Endodermal cell (in vitro differentiated cells): ENCODE data around the gene SPATA25. TPM values are rescaled to one million over a fixed set of nuclear protein-coding genes. Genes with fewer than 3 reads are reported as not detected.

Experiments
- DNase-seq: peaks from one replicate; pipeline ENCODE4 v3.0.0-alpha.2; 2017
- H3K27ac ChIP-seq: 2 replicates; pipeline ENCODE4 v1.5.1; 2013; ENCODE audit warnings: mild to moderate bottlenecking, low read depth, low read length, moderate library complexity
- H3K27me3 ChIP-seq: 2 replicates; pipeline ENCODE4 v1.6.1; 2013; ENCODE audit warnings: mild to moderate bottlenecking, low read length, moderate library complexity; ENCODE audit not compliant: insufficient read depth, control insufficient read depth, poor library complexity, severe bottlenecking
- H3K36me3 ChIP-seq: 2 replicates; pipeline ENCODE4 v1.7.0; 2013; ENCODE audit warnings: mild to moderate bottlenecking, low read length, moderate library complexity; ENCODE audit not compliant: control insufficient read depth, insufficient read depth
- H3K4me1 ChIP-seq: one replicate; pipeline ENCODE4 v1.7.0; 2013; ENCODE audit warnings: low read length; ENCODE audit not compliant: control insufficient read depth, insufficient read depth
- H3K4me3 ChIP-seq: 2 replicates; pipeline ENCODE4 v1.5.1; 2013; ENCODE audit warnings: mild to moderate bottlenecking, low read length, moderate library complexity
- H3K9ac ChIP-seq: 2 replicates; pipeline ENCODE4 v1.6.1; 2013; ENCODE audit warnings: mild to moderate bottlenecking, low read length, moderate library complexity; ENCODE audit not compliant: poor library complexity, severe bottlenecking; ENCODE audit errors: extremely low read depth
- H3K9me3 ChIP-seq: 2 replicates; pipeline ENCODE4 v1.6.1; 2013; ENCODE audit warnings: mild to moderate bottlenecking, low read length, moderate library complexity; ENCODE audit not compliant: control insufficient read depth
- H3K27ac Mint-ChIP-seq: 2 replicates; pipeline ENCODE4 v1.8.0; 2020; ENCODE audit warnings: mixed read lengths
- H3K27me3 Mint-ChIP-seq: 2 replicates; pipeline ENCODE4 v1.8.0; 2021; ENCODE audit warnings: mild to moderate bottlenecking, mixed read lengths; ENCODE audit not compliant: insufficient read depth
- H3K36me3 Mint-ChIP-seq: 2 replicates; pipeline ENCODE4 v1.8.0; 2020; ENCODE audit warnings: low read depth, mixed read lengths
- H3K4me1 Mint-ChIP-seq: 2 replicates; pipeline ENCODE4 v1.8.0; 2020; ENCODE audit warnings: mixed read lengths
- H3K4me3 Mint-ChIP-seq: 2 replicates; pipeline ENCODE4 v1.8.0; 2020; ENCODE audit warnings: mild to moderate bottlenecking, moderate library complexity, mixed read lengths
- H3K9me3 Mint-ChIP-seq: 2 replicates; pipeline ENCODE4 v1.8.0; 2020; ENCODE audit warnings: mild to moderate bottlenecking, mixed read lengths
- WGBS, 2 experiments: methylation state at CpG; one replicate each; pipeline versions ENCODE4 v1.1.5 to v1.1.7; 2013; ENCODE audit warnings: missing lambda C conversion rate in 2 of 2, mixed read lengths in 1 of 2; ENCODE audit not compliant: insufficient coverage in 1 of 2, insufficient read length in 1 of 2; 5-methylcytosine and 5-hydroxymethylcytosine counted together
- total RNA-seq, 2 donors: library from RNA; stranded (reverse); fragmentation: NEBNext Ultra II Directional in 1 of 2; extraction: Animal tissue kit (Norgen Biotek cat#: 25700) in 1 of 2; gene quantifications; 2 replicates in 1 of 2; 3 replicates in 1 of 2; pipeline ENCODE4 v1.2.1, GENCODE V29; 2021
- TF ChIP-seq, protein P1 (sequence below): fragments of 200-600 bp; sonication (generic); conservative IDR thresholded peaks from 2 replicates; pipeline ENCODE4 v1.5.0; 2021; ENCODE audit warnings: antibody characterized with exemption, mild to moderate bottlenecking

SPATA25 gene
- total RNA-seq, 2 donors from 2014 or later: 2.2 to 2.6 TPM

DNA sequence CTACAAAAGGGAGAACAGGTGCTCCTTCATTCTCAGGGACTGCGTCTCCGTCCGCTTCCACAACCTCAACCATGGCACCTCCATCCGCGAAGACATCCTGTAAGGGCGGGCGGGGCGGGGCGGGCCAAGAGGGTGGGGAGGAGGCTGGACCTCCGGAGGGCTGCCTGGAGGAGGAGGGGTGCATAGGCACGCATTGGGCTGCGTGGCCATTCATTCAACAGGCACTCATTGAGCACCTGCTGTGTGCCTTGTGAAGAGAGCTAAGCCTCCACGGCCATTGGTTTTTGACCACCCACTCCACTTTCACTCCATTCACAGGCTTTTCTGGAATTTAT is 29.6 kb downstream of the SPATA25 start:
- Mint-ChIP-seq H3K4me1 (peaks cover 47% of the 10 kb centered on the region), H3K27me3 (no peaks in the 10 kb centered on the region), H3K9me3 (no peaks in the 10 kb centered on the region), H3K27ac (peak overlapping the region; percentile 91), H3K4me3 (peak overlapping the region; percentile 89), H3K36me3 (peaks cover 7% of the 10 kb centered on the region)
- TF ChIP-seq, protein P1, sequence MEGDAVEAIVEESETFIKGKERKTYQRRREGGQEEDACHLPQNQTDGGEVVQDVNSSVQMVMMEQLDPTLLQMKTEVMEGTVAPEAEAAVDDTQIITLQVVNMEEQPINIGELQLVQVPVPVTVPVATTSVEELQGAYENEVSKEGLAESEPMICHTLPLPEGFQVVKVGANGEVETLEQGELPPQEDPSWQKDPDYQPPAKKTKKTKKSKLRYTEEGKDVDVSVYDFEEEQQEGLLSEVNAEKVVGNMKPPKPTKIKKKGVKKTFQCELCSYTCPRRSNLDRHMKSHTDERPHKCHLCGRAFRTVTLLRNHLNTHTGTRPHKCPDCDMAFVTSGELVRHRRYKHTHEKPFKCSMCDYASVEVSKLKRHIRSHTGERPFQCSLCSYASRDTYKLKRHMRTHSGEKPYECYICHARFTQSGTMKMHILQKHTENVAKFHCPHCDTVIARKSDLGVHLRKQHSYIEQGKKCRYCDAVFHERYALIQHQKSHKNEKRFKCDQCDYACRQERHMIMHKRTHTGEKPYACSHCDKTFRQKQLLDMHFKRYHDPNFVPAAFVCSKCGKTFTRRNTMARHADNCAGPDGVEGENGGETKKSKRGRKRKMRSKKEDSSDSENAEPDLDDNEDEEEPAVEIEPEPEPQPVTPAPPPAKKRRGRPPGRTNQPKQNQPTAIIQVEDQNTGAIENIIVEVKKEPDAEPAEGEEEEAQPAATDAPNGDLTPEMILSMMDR: no peak
- Histone ChIP-seq H3K9me3 (no peaks in the 10 kb centered on the region), H3K27me3 (no peaks in the 10 kb centered on the region), H3K27ac (no peak overlapping the region), H3K4me3 (peak overlapping the region; percentile 92), H3K4me1 (peaks cover 6% of the 10 kb centered on the region), H3K36me3 (peaks cover 13% of the 10 kb centered on the region), H3K9ac (no peak overlapping the region)
- WGBS, 2 experiments: 13 to 40% methylated on average over 1 to 13 of the region's 13 CpGs
- peak; percentile 88 for DNase-seq

DNA sequence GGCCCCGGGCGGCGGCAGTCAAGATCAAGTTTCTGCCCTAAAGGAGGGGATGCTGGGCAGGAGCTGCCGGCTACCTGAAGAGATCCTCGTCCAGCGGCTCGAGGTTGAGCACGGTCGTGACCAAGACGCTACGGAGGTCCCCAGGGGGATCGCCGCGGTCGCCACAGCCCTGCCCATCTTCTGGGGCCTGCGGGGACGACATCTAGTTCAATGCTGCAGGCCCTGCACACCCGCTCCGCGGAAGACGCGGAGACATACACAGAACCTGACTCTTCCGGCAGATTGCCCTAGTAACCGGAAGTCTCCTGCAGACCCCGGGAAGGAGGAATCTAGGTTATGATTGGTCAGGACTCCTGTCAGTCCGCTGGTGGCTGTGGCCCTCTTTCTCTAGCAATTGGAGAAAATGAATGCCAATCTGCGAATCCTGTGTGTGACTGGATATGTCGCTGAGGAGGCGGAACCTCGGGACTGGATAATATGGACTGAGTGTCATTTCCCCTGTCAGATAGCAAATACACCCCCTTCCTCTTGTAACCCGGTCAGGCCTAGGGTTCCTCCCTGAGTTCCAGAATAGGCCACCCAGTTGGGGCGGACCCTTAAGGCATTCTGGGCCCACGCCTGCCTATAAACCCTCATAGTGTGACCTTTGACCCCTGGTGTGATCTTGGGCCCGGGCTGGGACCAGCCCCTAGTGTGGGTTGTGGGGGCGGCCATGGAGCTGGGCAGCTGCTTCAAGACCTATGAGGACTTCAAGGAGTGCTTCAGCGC is 30.1 kb downstream of the SPATA25 start, which contains the start of the genes ACOT8 and ZSWIM3:
TSS of gene ACOT8 (minus strand) at position 279 of the 768 bp plus-strand sequence. CDS start at position 202, 77 bp downstream.
TSS of gene ZSWIM3 (plus strand) at position 501 of the 768 bp plus-strand sequence. CDS start at position 713, 212 bp downstream.
- Histone ChIP-seq H3K27me3 (no peaks in the 10 kb centered on the region), H3K4me3 (peak within 1 kb of the TSS; percentile 92), H3K36me3 (peaks cover 16% of the 10 kb centered on the region), H3K4me1 (peaks cover 6% of the 10 kb centered on the region), H3K9ac (peak within 1 kb of the TSS; percentile 68), H3K9me3 (no peaks in the 10 kb centered on the region), H3K27ac (peak within 1 kb of the TSS; percentile 49)
- Mint-ChIP-seq H3K36me3 (peaks cover 9% of the 10 kb centered on the region), H3K9me3 (no peaks in the 10 kb centered on the region), H3K27me3 (no peaks in the 10 kb centered on the region), H3K4me3 (peak within 1 kb of the TSS; percentile 89), H3K4me1 (peaks cover 49% of the 10 kb centered on the region), H3K27ac (peak within 1 kb of the TSS; percentile 91)
- TF ChIP-seq, protein P1: no peak
- peak; percentile 99 for DNase-seq
- 0 to 1% methylated on average over 26 to 36 of the region's 36 CpGs for WGBS, 2 experiments

DNA sequence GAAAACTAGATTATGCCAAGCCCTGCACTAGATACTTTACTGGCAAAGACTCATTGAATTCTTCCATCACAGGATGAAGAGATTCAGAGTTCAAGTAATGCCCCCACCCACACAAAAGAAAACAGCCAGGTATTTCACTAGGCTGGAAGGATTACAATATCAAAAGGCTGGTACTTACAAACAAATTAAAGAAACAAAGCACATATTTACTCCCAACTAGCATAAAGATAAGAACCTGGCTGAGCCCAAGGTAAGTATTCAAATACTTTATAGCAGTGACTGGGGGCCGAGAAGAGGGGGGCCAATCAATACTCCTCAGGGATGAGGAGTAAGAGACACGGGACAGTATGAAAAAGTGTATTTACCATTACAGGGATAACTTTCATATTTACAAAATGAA is 33.9 kb downstream of the SPATA25 start:
- TF ChIP-seq, protein P1: no peak

More for the DNA sequence above, 33.9 kb downstream of the SPATA25 start:
- Mint-ChIP-seq H3K4me1 (peaks cover 35% of the 10 kb centered on the region), H3K4me3 (peak overlapping the region; percentile 36), H3K36me3 (peaks cover 36% of the 10 kb centered on the region), H3K9me3 (peaks cover 7% of the 10 kb centered on the region), H3K27me3 (no peaks in the 10 kb centered on the region), H3K27ac (peak overlapping the region; percentile 89)
- no peak overlapping the region for H3K27ac ChIP-seq
- WGBS, 2 experiments: 46% methylated on average over 1 of the region's 2 CpGs; no CpG with 5 or more reads in 1 of the 2 experiments
- H3K4me3 ChIP-seq: peak overlapping the region; percentile 47
- peak; percentile 71 for DNase-seq
- H3K4me1 ChIP-seq: peaks cover 6% of the 10 kb centered on the region
- no peaks in the 10 kb centered on the region for H3K27me3 ChIP-seq
- no peak overlapping the region for H3K9ac ChIP-seq
- peaks cover 21% of the 10 kb centered on the region for H3K9me3 ChIP-seq
- H3K36me3 ChIP-seq: peaks cover 35% of the 10 kb centered on the region
